Measurements from ENCODE around the gene ZCCHC24. TPM values are rescaled to one million over a fixed set of nuclear protein-coding genes. Genes with fewer than 3 reads are reported as not detected.
"Not testable (repeated sequence)": the region's sequence is repeated elsewhere in the genome, so short reads cannot be mapped to it uniquely, and the experiment has no call there.

Gene ZCCHC24
- total RNA-seq, 2 donors from 2014 or later, result 113 to 125 TPM

DNA sequence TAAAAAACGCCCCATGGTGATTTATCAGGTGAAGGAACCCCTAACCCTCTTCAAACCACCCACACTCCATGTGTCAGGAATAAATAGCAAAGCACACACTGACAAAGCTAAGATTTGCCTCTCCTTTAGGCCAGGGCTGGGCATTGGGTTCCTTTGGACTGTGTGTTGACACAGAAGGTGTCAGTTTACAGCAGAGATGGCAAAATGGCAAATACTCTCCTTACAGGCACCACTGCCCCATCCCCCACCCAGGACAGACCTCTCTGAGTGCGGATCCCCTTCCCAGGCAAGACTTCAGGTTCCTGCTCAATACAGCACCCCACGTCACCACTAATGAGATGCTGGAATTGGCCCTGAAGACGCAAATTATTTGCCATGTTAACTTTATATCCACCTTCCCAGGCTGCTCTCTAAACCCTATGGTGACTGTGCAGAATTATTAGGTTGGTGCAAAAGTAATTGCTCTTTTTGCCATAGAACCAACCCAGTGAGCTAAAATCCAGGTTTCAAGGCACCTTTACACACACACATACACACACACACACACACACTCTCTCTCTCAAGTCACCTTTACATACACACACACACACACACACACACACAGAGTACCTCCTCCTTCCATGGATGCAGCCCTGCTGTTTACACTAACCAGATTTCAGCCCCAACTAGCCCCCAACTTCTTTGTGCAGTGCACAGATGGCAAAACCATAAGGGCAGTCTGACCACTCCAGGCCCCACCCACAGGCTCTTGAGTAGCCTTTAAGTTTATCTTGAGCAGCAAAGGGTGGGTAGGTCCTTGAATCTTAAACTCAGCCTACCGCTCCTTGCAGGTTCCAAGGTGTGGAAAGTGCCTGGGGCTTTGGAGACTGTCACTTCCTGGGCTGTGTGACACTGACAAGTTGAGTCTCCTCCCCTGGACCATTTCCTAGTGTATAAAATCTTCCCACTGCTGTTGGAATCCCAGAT, 4.0 kb upstream of the ZCCHC24 start:
- DNase-seq (ENCODE audit: low spot score), result no peak
- intact Hi-C loops (cut with DNase I), result loop anchor here in 1 of 2 donors (5.0 kb wide), 1 partner anchor 1232 kb away; no protein-coding TSS in a partner anchor

DNA sequence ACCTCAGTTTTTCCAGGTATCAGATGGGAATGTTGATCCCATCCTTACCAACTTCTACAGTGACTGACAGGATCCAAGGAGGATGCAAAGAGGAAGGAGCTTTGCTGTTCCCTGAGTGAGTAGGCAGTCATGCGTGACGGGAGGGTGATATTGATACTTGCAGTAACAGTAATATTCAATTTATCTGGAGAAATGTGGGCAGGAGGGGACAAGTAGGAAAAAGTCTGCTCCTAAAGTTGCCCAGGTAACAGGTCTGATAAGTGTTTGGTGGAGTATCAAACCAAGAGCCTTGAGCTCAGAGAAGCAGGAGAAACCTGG, 3.3 kb upstream of the ZCCHC24 start:
- no peak for DNase-seq (ENCODE audit: low spot score)
- intact Hi-C loops (cut with DNase I), result loop anchor here in 1 of 2 donors (5.0 kb wide), 1 partner anchor 1231 kb away; no protein-coding TSS in a partner anchor

DNA sequence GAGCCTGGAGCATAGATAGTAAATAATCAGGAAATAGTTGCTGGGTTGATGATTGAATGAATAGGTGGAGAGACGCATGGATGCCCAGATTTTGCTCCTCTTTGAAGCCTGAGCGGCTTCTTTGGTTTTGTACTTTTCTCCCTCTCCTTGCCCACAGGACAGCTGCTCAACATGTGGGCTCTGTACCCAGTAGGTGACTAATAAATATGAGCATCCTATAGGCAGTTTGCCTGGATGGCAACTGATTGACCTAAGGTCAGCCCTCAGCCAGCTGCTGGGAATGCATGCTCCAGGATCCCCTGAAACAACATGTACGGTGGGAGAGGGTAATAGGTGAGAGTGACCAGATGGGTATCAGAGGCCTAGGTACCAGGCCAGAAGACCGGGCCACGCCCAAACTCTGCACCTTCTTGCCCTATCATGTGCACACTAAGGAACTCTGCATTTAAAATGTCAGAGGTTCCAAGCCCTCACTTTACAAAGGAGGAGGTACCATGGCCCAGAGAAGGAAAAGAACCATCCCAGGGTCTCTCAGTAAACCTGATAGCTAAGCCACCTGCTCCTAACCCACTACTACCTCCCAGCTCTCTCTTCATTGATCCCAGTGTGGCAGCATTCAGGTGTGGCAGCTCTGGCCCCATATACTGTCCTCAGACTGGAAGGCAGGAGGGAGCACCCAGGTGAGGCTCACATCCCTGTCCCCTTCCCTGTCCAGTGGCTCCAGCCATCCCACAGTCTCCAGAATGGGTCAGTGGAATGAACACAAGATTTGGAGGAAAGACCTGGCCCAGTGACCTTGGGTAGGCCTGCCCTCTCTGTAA, 2.7 kb upstream of the ZCCHC24 start:
- peak; percentile 75 for DNase-seq (ENCODE audit: low spot score)
- intact Hi-C loops (cut with DNase I), result loop anchor here in 1 of 2 donors (5.0 kb wide), 1 partner anchor 1231 kb away; no protein-coding TSS in a partner anchor

DNA sequence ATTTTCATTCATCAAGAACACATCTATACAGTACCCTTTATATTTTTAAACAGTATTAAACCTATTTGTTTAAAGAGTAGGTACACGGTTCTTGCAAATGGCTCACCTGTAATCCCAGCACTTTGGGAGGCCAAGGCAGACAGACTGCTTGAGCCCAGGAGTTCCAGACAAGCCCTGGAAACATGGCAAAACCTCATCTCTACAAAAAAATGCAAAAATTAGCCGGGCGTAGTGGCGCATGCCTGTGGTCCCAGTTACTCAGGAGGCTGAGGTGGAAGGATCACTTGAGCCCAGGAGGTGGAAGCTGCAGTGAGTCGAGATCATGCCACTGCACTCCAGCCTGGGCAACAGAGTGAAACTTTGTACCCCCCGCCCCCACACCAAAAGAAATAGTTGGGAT, 1.8 kb upstream of the ZCCHC24 start:
- DNase-seq (ENCODE audit: low spot score), result not testable (repeated sequence)
- intact Hi-C loops (cut with DNase I), result loop anchor here in 1 of 2 donors (5.0 kb wide), 1 partner anchor 1230 kb away; no protein-coding TSS in a partner anchor

DNA sequence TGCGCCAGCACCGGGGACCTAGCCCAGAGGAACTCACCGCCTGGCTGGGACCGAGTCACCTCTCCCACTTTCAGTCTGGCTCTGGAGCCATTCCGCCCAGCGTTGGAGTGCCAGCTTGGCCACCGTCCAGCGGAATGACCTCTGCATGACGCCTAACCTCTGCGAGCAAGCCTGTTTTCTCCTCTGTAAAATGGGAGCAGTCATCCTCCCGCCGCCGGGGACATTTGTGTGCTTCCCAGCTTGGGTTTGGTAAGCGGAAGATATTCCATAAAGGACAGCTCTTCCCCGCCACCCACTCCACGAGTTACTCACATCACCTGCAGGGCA, 1.3 kb upstream of the ZCCHC24 start:
- intact Hi-C loops (cut with DNase I), result loop anchor here in 1 of 2 donors (5.0 kb wide), 1 partner anchor 1229 kb away; no protein-coding TSS in a partner anchor
- DNase-seq (ENCODE audit: low spot score), result no peak

DNA sequence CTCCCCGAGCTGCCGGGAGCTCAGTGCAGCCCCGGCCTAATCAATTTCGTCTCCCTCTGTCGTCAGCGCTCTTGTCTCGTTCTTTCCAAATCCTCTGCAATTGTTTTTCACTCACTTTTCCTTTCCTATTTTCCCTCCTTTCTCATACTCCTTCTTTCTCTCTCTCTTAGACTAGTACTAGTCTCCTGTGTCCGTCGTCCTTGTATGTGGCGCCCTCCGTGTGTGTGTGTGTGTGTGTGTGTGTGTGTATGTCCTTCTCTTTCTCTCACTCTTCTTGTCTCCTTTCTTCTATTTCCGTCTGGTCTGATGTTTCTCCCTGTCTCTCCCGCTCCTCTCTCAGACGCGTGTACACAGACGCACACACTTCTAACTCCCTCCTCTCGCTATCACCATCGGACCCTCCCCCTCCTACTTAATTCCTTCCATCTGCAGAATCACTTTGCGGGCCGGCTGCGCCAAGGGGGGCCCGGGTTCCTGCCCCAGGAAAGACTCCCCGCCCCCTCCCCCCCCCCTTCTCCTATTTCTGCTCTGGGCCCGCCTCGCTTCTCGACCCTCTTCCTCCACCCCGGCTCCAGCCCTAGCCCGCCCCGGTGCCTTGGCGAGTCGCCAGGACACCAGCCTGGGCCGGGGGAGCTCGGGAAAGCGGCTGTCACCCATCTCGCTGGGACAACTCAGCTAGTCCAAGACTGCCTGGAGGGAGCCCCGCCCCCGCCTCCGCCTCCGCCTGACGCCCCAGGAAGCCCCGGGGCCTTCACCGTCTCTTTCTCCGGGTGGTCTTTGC, 743 bp upstream of the ZCCHC24 start:
- peak; percentile 89 for DNase-seq (ENCODE audit: low spot score)
- intact Hi-C loops (cut with DNase I), result loop anchor here in 1 of 2 donors (5.0 kb wide), 1 partner anchor 1229 kb away; no protein-coding TSS in a partner anchor

DNA sequence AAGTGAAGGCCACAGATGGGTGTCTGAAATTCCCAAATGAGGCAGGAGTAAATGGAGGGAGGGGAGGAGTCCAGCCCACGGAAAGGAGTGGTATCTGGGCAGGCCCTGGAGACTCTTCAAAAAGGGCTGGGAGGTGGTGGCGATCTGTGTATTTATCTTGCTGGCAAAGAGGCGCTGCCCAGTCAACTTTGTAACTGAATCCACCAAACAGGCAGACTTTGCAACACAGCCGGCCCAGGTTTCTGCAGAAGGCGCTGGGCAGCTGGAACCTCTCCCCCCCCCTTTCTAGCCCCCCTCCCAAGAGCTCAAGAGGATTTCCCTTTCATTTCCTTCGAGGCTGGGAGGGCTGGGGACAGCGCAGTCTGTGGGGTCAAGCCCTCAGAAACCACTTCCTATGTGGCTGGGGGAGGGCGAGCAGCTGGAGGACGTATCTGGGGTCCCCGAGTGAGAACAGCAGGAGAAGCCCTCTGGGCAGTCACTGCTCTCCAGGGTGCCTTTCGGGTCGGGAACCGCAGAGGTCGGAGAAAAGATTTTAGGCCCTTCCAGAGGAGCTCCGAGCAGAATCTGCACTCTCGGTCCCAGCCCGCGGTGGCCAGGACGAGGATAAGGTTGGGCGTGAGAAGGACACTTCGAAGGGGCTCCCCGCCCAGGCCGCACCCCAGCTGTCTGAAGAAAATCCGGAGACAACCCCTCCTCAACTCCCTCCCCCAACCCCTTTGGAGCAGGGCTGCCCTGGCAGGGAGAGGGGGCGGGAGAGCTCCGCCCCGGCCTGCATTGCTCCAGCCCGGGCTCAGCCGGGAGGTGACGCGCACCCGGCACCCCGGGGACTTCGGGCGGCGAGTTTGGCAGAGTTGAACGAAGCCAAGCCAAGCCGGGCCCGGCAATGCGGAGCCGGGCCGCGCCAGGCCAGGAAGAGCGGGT, 965 bp downstream of the ZCCHC24 start:
- intact Hi-C loops (cut with DNase I), result loop anchor here (5.0 kb wide), 3 partner anchors 42 to 1227 kb away; no protein-coding TSS in a partner anchor
- DNase-seq (ENCODE audit: low spot score), result peak; percentile 94

DNA sequence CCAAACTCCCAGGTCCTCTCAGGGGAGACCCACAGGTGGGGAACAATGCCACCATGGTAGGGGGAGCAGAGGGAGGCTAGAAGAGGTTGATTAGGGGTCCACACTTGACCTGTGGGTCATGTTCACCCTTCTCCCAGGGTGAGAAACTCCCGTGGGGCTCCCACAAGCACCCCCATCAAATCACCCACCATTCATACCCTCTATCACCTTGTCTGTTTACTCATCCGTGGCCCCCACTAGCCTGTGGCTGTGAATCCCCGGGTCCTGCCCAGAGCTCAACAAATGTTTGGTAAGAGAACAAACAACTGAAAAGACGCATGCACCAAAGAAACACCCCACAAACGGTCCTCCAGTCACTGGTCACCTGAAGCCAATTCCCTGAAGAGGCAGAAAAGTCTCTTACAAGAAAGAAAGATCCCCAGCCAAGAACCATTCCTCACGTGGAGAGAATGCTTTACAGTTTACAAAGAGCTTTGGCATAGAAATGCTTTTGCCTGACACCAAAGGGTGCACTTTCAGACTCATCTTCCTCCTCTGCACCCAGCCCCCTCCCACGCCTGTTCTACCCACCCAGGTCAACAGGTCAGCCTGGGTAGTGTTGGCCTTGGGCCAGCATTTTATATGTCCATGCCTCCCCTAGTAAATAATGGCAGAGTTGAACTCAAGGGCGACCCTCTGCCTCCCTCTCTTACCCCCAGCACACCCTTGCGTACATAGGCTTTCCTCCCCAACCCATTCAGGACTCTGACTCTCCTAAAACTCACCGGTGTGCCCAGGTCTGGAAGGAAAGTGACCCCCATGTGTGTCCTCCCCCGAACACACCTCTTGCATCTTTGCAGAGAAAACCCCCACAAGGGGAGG, 1.9 kb downstream of the ZCCHC24 start:
- intact Hi-C loops (cut with DNase I), result loop anchor here (5.0 kb wide), 2 partner anchors 41 to 61 kb away; no protein-coding TSS in a partner anchor
- peak; percentile 72 for DNase-seq (ENCODE audit: low spot score)

DNA sequence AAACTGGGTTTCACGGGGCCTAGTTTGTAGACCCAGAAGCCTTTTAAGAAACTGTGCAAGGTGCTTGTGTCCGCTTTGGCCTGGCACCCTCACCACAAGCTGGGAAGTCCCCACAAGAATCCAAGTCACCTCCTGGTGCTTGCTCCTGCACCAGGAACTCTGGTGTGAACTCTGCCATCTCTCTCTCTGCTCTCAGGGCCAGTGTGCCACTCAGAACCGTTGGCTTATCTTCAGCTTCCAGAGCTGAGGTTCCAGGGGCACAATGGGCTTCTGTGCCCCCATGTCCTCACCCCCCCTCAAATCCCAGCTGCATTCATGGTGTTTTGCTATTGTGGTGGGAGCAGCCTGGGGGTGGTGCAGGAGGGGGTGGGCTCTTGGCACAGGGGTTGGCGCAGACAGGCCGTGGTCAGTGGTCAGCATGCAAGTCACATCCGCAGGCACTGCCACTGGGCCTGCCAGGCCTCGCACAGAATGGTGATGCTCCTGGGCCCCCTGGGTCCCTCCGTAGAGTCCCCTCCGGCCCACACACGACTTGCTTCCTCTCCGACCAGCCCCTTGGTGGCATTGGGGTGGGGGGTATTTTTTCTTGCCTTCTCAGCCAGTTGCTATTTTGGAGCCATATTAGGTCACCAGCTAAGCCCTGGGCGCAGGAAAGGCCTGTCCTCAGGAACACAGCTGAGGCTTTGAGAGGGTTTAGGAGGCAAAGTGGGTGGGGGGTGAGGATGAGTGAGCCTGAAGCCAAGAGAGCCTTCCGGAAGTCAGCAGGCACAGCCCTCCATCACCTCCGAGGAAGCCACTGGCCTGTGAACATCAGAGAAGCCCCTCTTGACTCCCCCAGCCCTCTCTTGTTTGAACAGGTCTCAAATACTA, 3.0 kb downstream of the ZCCHC24 start:
- intact Hi-C loops (cut with DNase I), result loop anchor here (5.0 kb wide), 2 partner anchors 40 to 60 kb away; no protein-coding TSS in a partner anchor
- DNase-seq (ENCODE audit: low spot score), result peak; percentile 71

DNA sequence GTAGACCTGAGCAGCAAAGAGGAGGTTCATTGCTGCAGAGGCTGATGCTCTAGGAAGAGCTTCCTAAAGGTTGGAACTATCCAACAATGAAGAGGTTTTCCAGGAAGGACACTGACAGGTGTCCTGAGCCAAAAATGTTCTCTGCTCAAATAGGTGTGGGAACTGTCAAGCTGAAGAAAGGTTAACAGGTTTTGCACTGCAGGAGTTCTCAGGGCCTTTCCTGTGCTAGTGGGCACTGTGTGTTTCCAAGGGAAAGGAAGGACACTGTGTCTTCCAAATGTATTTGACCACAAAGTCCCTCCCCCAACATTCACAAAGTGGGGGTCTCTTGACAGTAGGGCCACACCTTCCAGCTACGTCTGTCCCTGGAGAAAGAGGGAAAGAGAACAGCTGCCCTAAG, 4.0 kb downstream of the ZCCHC24 start:
- DNase-seq (ENCODE audit: low spot score), result no peak
- intact Hi-C loops (cut with DNase I), result loop anchor here (5.0 kb wide), 2 partner anchors 39 to 59 kb away; no protein-coding TSS in a partner anchor

DNA sequence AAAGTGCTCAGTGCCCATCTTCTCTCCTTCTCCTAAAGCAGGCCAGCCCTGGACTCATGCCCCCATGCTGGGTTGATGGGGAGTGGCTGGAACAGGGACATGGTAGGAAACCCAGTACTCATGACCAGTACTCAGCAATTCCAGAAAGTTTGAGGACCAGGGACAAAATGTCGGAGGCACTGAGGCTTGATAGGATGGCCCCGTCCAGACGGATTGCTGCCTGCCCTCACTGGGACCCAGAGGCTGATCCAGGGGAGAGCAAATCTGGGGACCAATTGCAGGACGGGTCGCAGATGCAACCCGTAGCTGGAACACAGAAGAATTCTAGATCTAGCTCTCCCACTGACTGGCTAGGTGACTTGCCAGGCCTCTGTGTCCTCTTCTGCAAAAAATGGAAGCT, 5.1 kb downstream of the ZCCHC24 start:
- no peak for DNase-seq (ENCODE audit: low spot score)
- intact Hi-C loops (cut with DNase I), result loop anchor here (5.0 kb wide), 2 partner anchors 38 to 58 kb away; no protein-coding TSS in a partner anchor

DNA sequence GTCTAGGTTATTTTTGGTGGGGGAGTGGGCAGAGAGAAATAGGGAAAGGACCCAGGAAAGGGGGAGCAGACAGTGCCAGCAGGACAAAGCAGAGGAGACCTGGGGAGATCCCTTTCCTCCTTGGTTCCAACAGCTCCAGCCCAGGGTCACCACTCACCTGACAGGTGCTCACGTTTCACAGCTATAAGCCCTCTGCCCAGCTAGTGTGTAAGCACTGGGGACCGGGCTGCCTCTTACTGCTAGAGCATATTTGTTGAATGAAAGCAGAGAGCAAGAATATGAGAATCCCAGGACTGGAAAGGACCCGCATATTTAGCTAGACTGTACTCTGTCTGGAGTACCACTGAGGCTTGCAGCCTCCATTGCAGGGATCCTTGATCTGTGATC, 6.7 kb downstream of the ZCCHC24 start:
- no peak for DNase-seq (ENCODE audit: low spot score)
- intact Hi-C loops (cut with DNase I), result loop anchor here in 1 of 2 donors (1.0 kb wide), 1 partner anchor 47 kb away; no protein-coding TSS in a partner anchor

DNA sequence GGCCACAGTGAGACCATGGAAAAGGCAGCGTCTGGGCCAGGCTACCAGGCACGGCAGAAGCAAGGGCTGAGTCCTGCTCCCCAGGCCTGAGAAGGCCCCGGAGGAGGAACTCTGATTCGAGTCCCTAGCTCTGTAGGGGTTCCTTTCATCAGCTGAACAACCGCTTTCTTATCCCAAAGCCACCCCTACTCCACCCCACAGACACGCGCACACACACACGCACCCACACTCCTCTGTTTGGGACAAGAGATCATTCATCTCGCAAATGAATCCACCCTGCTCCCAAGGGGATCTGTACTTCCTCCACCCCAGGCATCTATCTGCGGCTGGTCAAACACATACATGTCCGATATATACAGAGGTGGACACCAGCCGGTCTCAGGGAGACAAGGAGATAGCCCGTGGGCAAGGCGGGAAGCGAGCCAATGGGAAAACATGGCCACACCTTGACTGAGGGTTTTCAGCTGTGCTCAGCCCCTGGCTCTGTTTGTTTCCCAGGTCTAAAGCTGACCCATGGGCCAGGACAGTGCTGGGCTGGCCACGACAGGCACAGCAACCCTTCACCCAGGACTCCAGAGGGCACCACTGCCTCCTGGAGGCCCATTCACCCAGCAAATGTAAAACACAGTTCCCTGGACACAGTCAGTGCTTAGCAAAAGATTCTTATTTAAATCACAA, 7.3 kb downstream of the ZCCHC24 start:
- DNase-seq (ENCODE audit: low spot score), result peak; percentile 67
- intact Hi-C loops (cut with DNase I), result no loop called here

DNA sequence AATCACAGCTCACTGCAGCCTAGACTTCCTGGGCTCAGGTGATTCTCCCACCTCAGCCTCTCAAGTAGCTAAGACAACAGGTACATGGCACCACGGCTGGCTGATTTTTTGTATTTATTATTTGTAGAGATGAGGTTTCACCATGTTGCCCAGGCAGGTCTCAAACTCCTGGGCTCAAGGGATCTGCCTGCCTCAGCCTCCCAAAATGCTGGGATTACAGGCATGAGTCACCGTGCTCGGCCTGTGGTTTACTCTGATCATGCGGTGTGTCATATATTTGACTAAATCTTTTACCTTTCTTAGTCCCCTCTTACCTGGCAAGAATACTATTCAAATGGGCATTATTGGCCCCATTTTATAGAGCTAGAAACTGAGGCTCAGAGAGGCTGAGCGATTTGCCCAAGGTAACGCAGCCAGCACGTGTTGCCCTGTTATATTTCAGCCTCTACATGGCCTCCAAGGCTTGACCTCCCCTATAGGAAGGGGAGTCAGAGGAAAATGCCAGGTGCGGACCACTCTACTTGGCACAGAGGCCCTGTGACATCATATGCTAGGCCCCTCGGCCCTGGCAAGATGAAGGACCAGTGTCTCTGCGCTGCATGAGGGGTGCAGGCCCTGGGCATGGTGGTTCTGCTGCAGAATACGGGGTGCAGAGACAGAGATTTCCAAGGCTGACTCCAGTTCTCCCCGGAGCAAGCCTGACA, 8.2 kb downstream of the ZCCHC24 start:
- DNase-seq (ENCODE audit: low spot score), result peak; percentile 46
- intact Hi-C loops (cut with DNase I), result no loop called here

DNA sequence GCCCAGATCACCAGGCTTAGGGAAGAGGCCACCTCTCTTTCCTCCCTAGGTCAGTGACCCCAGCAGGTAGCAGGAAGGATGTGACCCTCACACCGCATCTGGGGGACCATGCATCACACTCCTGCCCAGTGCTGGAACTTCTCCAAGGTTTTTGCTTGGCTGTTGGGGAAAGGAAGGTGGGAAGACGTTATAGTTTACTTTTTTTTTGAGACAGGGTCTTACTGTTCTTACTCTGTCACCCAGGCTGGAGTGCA, 8.6 kb downstream of the ZCCHC24 start:
- DNase-seq (ENCODE audit: low spot score), result no peak
- intact Hi-C loops (cut with DNase I), result no loop called here

Measured in posterior vena cava (tissue), 2 donors.